Naive thymus-derived CD4-positive, alpha-beta T cell (primary cell): ENCODE results near the gene TTC34. TPM values are rescaled to one million over a fixed set of nuclear protein-coding genes. Genes with fewer than 3 reads are reported as not detected.

Source experiments
- ATAC-seq: fragments of 150-1000 bp; cut with Tn5 transposase; 2 replicates; pipeline ENCODE4 v1.10.0; 2021; ENCODE audit warnings: mild to moderate bottlenecking, moderate library complexity
- CTCF ChIA-PET: fragments of 350-600 bp; sonication (Branson Sonifier 250); formaldehyde crosslinking; loops from one replicate; lab custom pipeline; 2021; ENCODE audit warnings: antibody characterized with exemption; lab: Charles Lee
- POLR2A ChIA-PET: fragments of 350-600 bp; sonication (Branson Sonifier 250); formaldehyde crosslinking; loops from one replicate; lab custom pipeline; 2021; ENCODE audit warnings: antibody characterized with exemption, inconsistent platforms; lab: Charles Lee
- DNase-seq, 9 donors: peaks; one replicate each; pipeline versions ENCODE4 v3.0.0 to v3.0.0-alpha.2; 2020 to 2022; ENCODE audit warnings: mixed read lengths in 1 of 9
- H3K27ac ChIP-seq: one replicate; pipeline ENCODE4 v1.7.0; 2013; ENCODE audit warnings: mild to moderate bottlenecking, low read depth, low read length, moderate library complexity
- H3K27me3 ChIP-seq, 2 donors: one replicate each; pipeline ENCODE4 v1.7.0; 2013; ENCODE audit warnings: low read length in 2 of 2, mild to moderate bottlenecking in 2 of 2, moderate library complexity in 2 of 2; ENCODE audit not compliant: control insufficient read depth in 2 of 2, insufficient read depth in 2 of 2
- H3K36me3 ChIP-seq, 3 experiments: 1 replicate in 2 of 3; 2 replicates in 1 of 3; pipeline ENCODE4 v1.7.0; 2013; ENCODE audit warnings: low read length in 3 of 3, mild to moderate bottlenecking in 3 of 3, moderate library complexity in 1 of 3; ENCODE audit not compliant: insufficient read depth in 3 of 3, control insufficient read depth in 2 of 3
- H3K4me1 ChIP-seq, 2 donors: one replicate each; pipeline ENCODE4 v1.7.0; 2013; ENCODE audit warnings: low read length in 2 of 2, mild to moderate bottlenecking in 2 of 2, moderate library complexity in 1 of 2; ENCODE audit not compliant: control insufficient read depth in 2 of 2, insufficient read depth in 2 of 2
- H3K4me3 ChIP-seq: 2 replicates; pipeline ENCODE4 v1.7.0; 2013; ENCODE audit warnings: mild to moderate bottlenecking, low read length
- H3K9me3 ChIP-seq, 3 experiments: 1 replicate in 2 of 3; 2 replicates in 1 of 3; pipeline ENCODE4 v1.7.0; 2013; ENCODE audit warnings: low read length in 3 of 3; ENCODE audit not compliant: control insufficient read depth in 2 of 3
- H3K27ac Mint-ChIP-seq, 9 donors: one replicate each; pipeline ENCODE4 v1.8.0; 2020 to 2022; ENCODE audit warnings: mixed read lengths in 9 of 9, mild to moderate bottlenecking in 8 of 9, moderate library complexity in 5 of 9, inconsistent platforms in 2 of 9
- H3K27me3 Mint-ChIP-seq, 5 donors: one replicate each; pipeline ENCODE4 v1.8.0; 2021 to 2022; ENCODE audit warnings: mixed read lengths in 5 of 5, mild to moderate bottlenecking in 1 of 5
- H3K36me3 Mint-ChIP-seq, 5 donors: one replicate each; pipeline ENCODE4 v1.8.0; 2020 to 2022; ENCODE audit warnings: mixed read lengths in 5 of 5, mild to moderate bottlenecking in 3 of 5, inconsistent platforms in 1 of 5
- H3K4me1 Mint-ChIP-seq, 7 donors: one replicate each; pipeline ENCODE4 v1.8.0; 2020 to 2022; ENCODE audit warnings: mixed read lengths in 7 of 7, mild to moderate bottlenecking in 3 of 7, inconsistent platforms in 1 of 7
- H3K4me3 Mint-ChIP-seq, 10 donors: one replicate each; pipeline ENCODE4 v1.8.0; 2020 to 2022; ENCODE audit warnings: mild to moderate bottlenecking in 10 of 10, mixed read lengths in 10 of 10, moderate library complexity in 6 of 10, inconsistent platforms in 2 of 10
- H3K9me3 Mint-ChIP-seq, 11 donors: one replicate each; pipeline ENCODE4 v1.8.0; 2020 to 2022; ENCODE audit warnings: mixed read lengths in 11 of 11, mild to moderate bottlenecking in 4 of 11, inconsistent platforms in 1 of 11, moderate library complexity in 1 of 11
- intact Hi-C, 2 donors: fragments of 100-400 bp; cut with micrococcal nuclease; formaldehyde crosslinking; loops; one replicate each; pipeline ENCODE4 v1.15.1; 2023
- polyA plus RNA-seq, 2 donors: library from polyadenylated mRNA; unstranded; fragments of 300-500 nt; fragmentation: Illumina TruSeq; gene quantifications; one replicate each; pipeline ENCODE4 v1.2.3, GENCODE V29; 2021
- total RNA-seq, 6 experiments: library from RNA in 5 of 6; stranded (reverse) in 5 of 6; gene quantifications; 1 replicate in 5 of 6; 2 replicates in 1 of 6; pipeline ENCODE4 v1.2.3 and lab custom pipeline; 2021 to 2026

TTC34 gene
- total and polyA plus RNA-seq, 7 experiments from 2014 or later: 0.28 to 8.0 (median 2.1) TPM

- Mint-ChIP-seq H3K36me3 (peaks cover 0 to under 1% (median 0%) of the 10 kb centered on the region in 5 donors), H3K4me3 (peak overlapping the region; percentile 49 to 88 (median 78)), H3K4me1 (peaks cover 11 to 24% (median 23%) of the 10 kb centered on the region in 7 donors), H3K27me3 (peaks cover 0 to 4% (median 0%) of the 10 kb centered on the region in 5 donors), H3K9me3 (peaks cover 0 to 5% (median 0%) of the 10 kb centered on the region in 11 donors), H3K27ac (peak overlapping the region; percentile 40 to 92 (median 90))
- intact Hi-C loops: loop anchor here (1.0 to 2.0 kb wide), 11 partner anchors 18 to 895 kb away; partner anchors contain the start of genes MORN1 (in 1 of the 2), PANK4 (in 1 of the 2), RER1 (in 1 of the 2) and TTC34 (in 1 of the 2)
- ChIA-PET CTCF (interaction anchor here (0.6 to 1.8 kb wide), 4 partner anchors 15 to 451 kb away, joined by 3 to 11 read pairs (median 4); no protein-coding TSS in a partner anchor), POLR2A (interaction anchor here (1.8 kb wide), 1 partner anchor 18 kb away, joined by 13 read pairs; no protein-coding TSS in a partner anchor)
- H3K9me3 ChIP-seq: no peaks in the 10 kb centered on the region
- DNase-seq (peak in 8 of 9 donors; percentile 43 to 87 (median 82)), ATAC-seq (peak; percentile 89)
- H3K27ac ChIP-seq: peak overlapping the region; percentile 60
- peak overlapping the region; percentile 31 for H3K4me3 ChIP-seq
- H3K36me3 ChIP-seq: no peaks in the 10 kb centered on the region
- no peaks in the 10 kb centered on the region for H3K27me3 ChIP-seq
- peaks cover 10 to 17% of the 10 kb centered on the region in 2 donors for H3K4me1 ChIP-seq
These were observed 38.7 kb upstream of the TTC34 start for GRCh38 chr1:2840036-2840809.

- no peaks in the 10 kb centered on the region for H3K36me3 ChIP-seq
- peaks cover 10 to 17% of the 10 kb centered on the region in 2 donors for H3K4me1 ChIP-seq
- CTCF ChIA-PET: interaction anchor here (0.7 to 1.0 kb wide), 2 partner anchors 9 to 643 kb away, joined by 3 to 4 read pairs; partner anchors contain the start of gene FAAP20
- H3K9me3 ChIP-seq: no peaks in the 10 kb centered on the region
- no peaks in the 10 kb centered on the region for H3K36me3 Mint-ChIP-seq
- intact Hi-C loops: no loop called here
- H3K27me3 ChIP-seq: no peaks in the 10 kb centered on the region
- DNase-seq (no peak), ATAC-seq (no peak)
- no peak overlapping the region for H3K27ac Mint-ChIP-seq
- H3K27me3 Mint-ChIP-seq: peaks cover 0 to 4% (median 0%) of the 10 kb centered on the region in 5 donors
- peaks cover 11 to 31% (median 28%) of the 10 kb centered on the region in 7 donors for H3K4me1 Mint-ChIP-seq
- no peak overlapping the region for H3K27ac ChIP-seq
- POLR2A ChIA-PET: interaction anchor here (0.9 to 1.6 kb wide), 2 partner anchors 253 to 254 kb away, joined by 3 to 4 read pairs; no protein-coding TSS in a partner anchor
- H3K4me3 ChIP-seq: no peak overlapping the region
- no peak overlapping the region for H3K4me3 Mint-ChIP-seq
- H3K9me3 Mint-ChIP-seq: peaks cover 0 to 5% (median 0%) of the 10 kb centered on the region in 11 donors
These were observed 36.3 kb upstream of the TTC34 start for GRCh38 chr1:2837823-2838222.

DNA sequence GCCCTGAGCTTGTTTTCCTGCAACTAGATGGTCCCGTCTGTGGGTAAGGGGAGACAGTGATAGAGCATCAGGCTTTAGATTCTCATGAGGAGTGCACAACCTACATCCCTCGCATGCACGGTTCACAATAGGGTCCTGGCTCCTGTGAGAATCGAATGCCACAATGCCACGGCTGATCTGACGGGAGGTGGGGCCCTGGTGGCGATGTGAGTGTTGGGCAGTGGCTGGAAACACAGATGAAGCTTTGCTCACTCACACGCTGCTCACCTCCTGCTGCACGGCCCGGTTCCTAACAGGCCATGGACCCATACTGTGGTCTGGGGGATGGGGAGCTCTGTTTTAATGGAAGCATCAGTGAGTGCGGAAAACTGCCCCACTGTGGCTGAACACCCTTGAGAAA is 35.8 kb upstream of the TTC34 start:
- H3K4me1 Mint-ChIP-seq: peaks cover 12 to 31% (median 28%) of the 10 kb centered on the region in 7 donors

GRCh38 chr1:2836333-2836970 is 35.0 kb upstream of the TTC34 start:
- Mint-ChIP-seq H3K27me3 (no peaks in the 10 kb centered on the region), H3K9me3 (peaks cover 0 to 5% (median 0%) of the 10 kb centered on the region in 11 donors), H3K36me3 (no peaks in the 10 kb centered on the region), H3K27ac (no peak overlapping the region), H3K4me3 (no peak overlapping the region), H3K4me1 (peaks cover 11 to 29% (median 27%) of the 10 kb centered on the region in 7 donors)
- Histone ChIP-seq H3K4me1 (peaks cover 10 to 17% of the 10 kb centered on the region in 2 donors), H3K36me3 (no peaks in the 10 kb centered on the region), H3K4me3 (no peak overlapping the region), H3K9me3 (no peaks in the 10 kb centered on the region), H3K27ac (no peak overlapping the region), H3K27me3 (no peaks in the 10 kb centered on the region)
- ChIA-PET CTCF (interaction anchor here (1.0 to 1.1 kb wide), 2 partner anchors 443 to 642 kb away, joined by 3 read pairs; partner anchors contain the start of gene FAAP20), POLR2A (no interaction called here)
- ATAC-seq (no peak), DNase-seq (no peak)
- intact Hi-C loops: no loop called here

More for the DNA sequence above, 35.8 kb upstream of the TTC34 start:
- Histone ChIP-seq H3K4me3 (no peak overlapping the region), H3K36me3 (no peaks in the 10 kb centered on the region), H3K4me1 (peaks cover 10 to 17% of the 10 kb centered on the region in 2 donors), H3K9me3 (no peaks in the 10 kb centered on the region), H3K27me3 (no peaks in the 10 kb centered on the region), H3K27ac (no peak overlapping the region)
- no peak for DNase-seq
- Mint-ChIP-seq H3K27ac (no peak overlapping the region), H3K36me3 (no peaks in the 10 kb centered on the region), H3K27me3 (peaks cover 0 to 3% (median 0%) of the 10 kb centered on the region in 5 donors), H3K4me3 (no peak overlapping the region), H3K9me3 (peaks cover 0 to 5% (median 0%) of the 10 kb centered on the region in 11 donors)
- POLR2A ChIA-PET: interaction anchor here (0.9 to 1.6 kb wide), 2 partner anchors 253 to 254 kb away, joined by 3 to 4 read pairs; no protein-coding TSS in a partner anchor
- no peak for ATAC-seq
- CTCF ChIA-PET: interaction anchor here (1.0 to 1.1 kb wide), 2 partner anchors 444 to 643 kb away, joined by 3 read pairs; partner anchors contain the start of gene FAAP20
- intact Hi-C loops: no loop called here

- no peak for DNase-seq
- intact Hi-C loops: no loop called here
- no peaks in the 10 kb centered on the region for H3K27me3 Mint-ChIP-seq
- peaks cover 0 to 4% (median 0%) of the 10 kb centered on the region in 11 donors for H3K9me3 Mint-ChIP-seq
- H3K36me3 Mint-ChIP-seq: no peaks in the 10 kb centered on the region
- no peaks in the 10 kb centered on the region for H3K36me3 ChIP-seq
- peaks cover 7 to 13% of the 10 kb centered on the region in 2 donors for H3K4me1 ChIP-seq
- no peaks in the 10 kb centered on the region for H3K9me3 ChIP-seq
- no peak overlapping the region for H3K4me3 Mint-ChIP-seq
- no peak for ATAC-seq
- ChIA-PET CTCF (no interaction called here), POLR2A (no interaction called here)
- H3K27ac Mint-ChIP-seq: no peak overlapping the region
- peaks cover 4 to 22% (median 19%) of the 10 kb centered on the region in 7 donors for H3K4me1 Mint-ChIP-seq
- no peak overlapping the region for H3K27ac ChIP-seq
- no peaks in the 10 kb centered on the region for H3K27me3 ChIP-seq
- H3K4me3 ChIP-seq: no peak overlapping the region
These were observed 34.2 kb upstream of the TTC34 start for GRCh38 chr1:2835650-2836159.
